Activated CD4-positive, alpha-beta T cell treated with anti-CD3 and anti-CD28 coated beads for 48 hours (primary cell): Measurements from ENCODE around the gene ROBO1.

Source experiments
- DNase-seq: peaks from one replicate; pipeline ENCODE4 v3.0.0-alpha.2; 2020

Gene ROBO1

GRCh38 chr3:79297245-79297960 lies 470.4 kb downstream of the ROBO1 start:
- DNase-seq: no peak

- DNase-seq: no peak
Measured at GRCh38 chr3:79286882-79287281, 480.9 kb downstream of the ROBO1 start.

- no peak for DNase-seq
Measured at GRCh38 chr3:79285871-79286270, 481.9 kb downstream of the ROBO1 start.

GRCh38 chr3:79285380-79285779 lies 482.4 kb downstream of the ROBO1 start:
- DNase-seq: no peak

- no peak for DNase-seq
Measured at GRCh38 chr3:79284781-79285180, 483.0 kb downstream of the ROBO1 start.

- DNase-seq: no peak
Measured at GRCh38 chr3:79278681-79279080, 489.1 kb downstream of the ROBO1 start.

- no peak for DNase-seq
Measured at GRCh38 chr3:79268422-79268821, 499.4 kb downstream of the ROBO1 start.

- DNase-seq: no peak
Measured at GRCh38 chr3:79264892-79265291, 502.9 kb downstream of the ROBO1 start.

- DNase-seq: no peak
Measured at GRCh38 chr3:79263423-79263822, 504.4 kb downstream of the ROBO1 start.

GRCh38 chr3:79258479-79258878 lies 509.3 kb downstream of the ROBO1 start:
- DNase-seq: no peak

GRCh38 chr3:79257791-79258190 lies 510.0 kb downstream of the ROBO1 start:
- DNase-seq: no peak

GRCh38 chr3:79255702-79256101 lies 512.1 kb downstream of the ROBO1 start:
- DNase-seq: no peak

- DNase-seq: no peak
Measured at GRCh38 chr3:79255292-79255691, 512.5 kb downstream of the ROBO1 start.

- no peak for DNase-seq
Measured at GRCh38 chr3:79253704-79254103, 514.1 kb downstream of the ROBO1 start.

- DNase-seq: no peak
Measured at GRCh38 chr3:79253271-79253670, 514.5 kb downstream of the ROBO1 start.

GRCh38 chr3:79250746-79251145 lies 517.1 kb downstream of the ROBO1 start:
- DNase-seq: no peak

- no peak for DNase-seq
Measured at GRCh38 chr3:79249701-79250100, 518.1 kb downstream of the ROBO1 start.

GRCh38 chr3:79247725-79248043 lies 520.1 kb downstream of the ROBO1 start:
- DNase-seq: no peak

GRCh38 chr3:79246875-79247724 lies 520.7 kb downstream of the ROBO1 start:
- no peak for DNase-seq

- no peak for DNase-seq
Measured at GRCh38 chr3:79245284-79246138, 522.3 kb downstream of the ROBO1 start.

- no peak for DNase-seq
Measured at GRCh38 chr3:79236496-79236895, 531.3 kb downstream of the ROBO1 start.

- DNase-seq: no peak
Measured at GRCh38 chr3:79233431-79234060, 534.3 kb downstream of the ROBO1 start.

- no peak for DNase-seq
Measured at GRCh38 chr3:79230266-79230665, 537.5 kb downstream of the ROBO1 start.
